B cell (primary cell): ENCODE data around the gene OSGEP. TPM values are rescaled to one million over a fixed set of nuclear protein-coding genes. Genes with fewer than 3 reads are reported as not detected.

Experiments
- ATAC-seq: fragments of 200-7000 bp; cut with Tn5 transposase; one replicate; pipeline ENCODE4 v1.10.0; 2021; ENCODE audit warnings: low read depth, mild to moderate bottlenecking, moderate number of reproducible peaks, moderate library complexity
- CTCF ChIA-PET: fragments of 350-600 bp; sonication (Branson Sonifier 250); formaldehyde crosslinking; loops from one replicate; lab custom pipeline; 2021; ENCODE audit warnings: antibody characterized with exemption, inconsistent platforms; lab: Charles Lee
- POLR2A ChIA-PET: fragments of 350-600 bp; sonication (Branson Sonifier 250); formaldehyde crosslinking; loops from one replicate; lab custom pipeline; 2021; ENCODE audit warnings: antibody characterized with exemption; lab: Charles Lee
- DNase-seq: peaks from one replicate; pipeline ENCODE4 v3.0.0; 2013
- H2AFZ ChIP-seq: 2 replicates; pipeline ENCODE4 v1.6.1; 2012; ENCODE audit warnings: mild to moderate bottlenecking, low read depth, low read length; ENCODE audit not compliant: insufficient read depth, poor library complexity, severe bottlenecking
- H3K27ac ChIP-seq, 2 donors: 1 replicate in 1 of 2; 2 replicates in 1 of 2; pipeline ENCODE4 v1.5.1; 2012 to 2013; ENCODE audit warnings: low read length in 2 of 2, mild to moderate bottlenecking in 2 of 2, moderate library complexity in 1 of 2
- H3K27me3 ChIP-seq, 4 experiments: fragments of 200-600 bp in 1 of 4; sonication (generic) in 1 of 4; replicated peaks in 1 of 4; 1 replicate in 2 of 4; 2 replicates in 2 of 4; pipeline versions ENCODE4 v1.6.1 to v1.7.0; 2013 to 2016; ENCODE audit warnings: low read length in 3 of 4, mild to moderate bottlenecking in 2 of 4, mixed read lengths in 1 of 4, moderate library complexity in 1 of 4; ENCODE audit not compliant: insufficient read depth in 4 of 4, control insufficient read depth in 3 of 4; ENCODE audit errors: control extremely low read depth in 1 of 4
- H3K36me3 ChIP-seq, 2 experiments: replicated peaks in 1 of 2; 1 replicate in 1 of 2; 2 replicates in 1 of 2; pipeline versions ENCODE4 v1.6.1 to v1.7.1; 2013; ENCODE audit warnings: low read length in 1 of 2; ENCODE audit not compliant: insufficient read depth in 2 of 2, control insufficient read depth in 1 of 2; ENCODE audit errors: control extremely low read depth in 1 of 2, extremely low read depth in 1 of 2
- H3K4me1 ChIP-seq, 2 donors: fragments of 200-600 bp in 1 of 2; sonication (generic) in 1 of 2; 1 replicate in 1 of 2; 2 replicates in 1 of 2; pipeline versions ENCODE4 v1.5.1 to v1.6.1; 2013 to 2017; ENCODE audit warnings: low read length in 2 of 2; ENCODE audit not compliant: control insufficient read depth in 2 of 2, insufficient read depth in 2 of 2
- H3K4me2 ChIP-seq: replicated peaks from 2 replicates; pipeline ENCODE3; 2012; ENCODE audit warnings: mild to moderate bottlenecking, low read depth, low read length; ENCODE audit not compliant: poor library complexity, severe bottlenecking
- H3K4me3 ChIP-seq, 5 experiments: fragments of 200-600 bp in 1 of 5; sonication (generic) in 1 of 5; 1 replicate in 3 of 5; 2 replicates in 2 of 5; pipeline versions ENCODE4 v1.5.1 to v1.7.0; 2011 to 2016; ENCODE audit warnings: low read length in 4 of 5, mild to moderate bottlenecking in 4 of 5, low read depth in 2 of 5, control low read depth in 1 of 5, moderate library complexity in 1 of 5; ENCODE audit not compliant: insufficient read depth in 1 of 5; ENCODE audit errors: control extremely low read depth in 1 of 5, extremely low read depth in 1 of 5
- H3K79me2 ChIP-seq: fragments of 200-600 bp; sonication (generic); one replicate; pipeline ENCODE4 v1.6.0; 2016; ENCODE audit warnings: low read length; ENCODE audit not compliant: control insufficient read depth, insufficient read depth
- H3K9ac ChIP-seq: fragments of 200-600 bp; sonication (generic); 2 replicates; pipeline ENCODE4 v1.6.1; 2017; ENCODE audit warnings: mild to moderate bottlenecking, low read length, moderate library complexity
- H3K9me3 ChIP-seq, 3 donors: one replicate each; pipeline versions ENCODE4 v1.6.1 to v1.7.1; 2013; ENCODE audit warnings: low read length in 2 of 3; ENCODE audit not compliant: control insufficient read depth in 2 of 3, insufficient read depth in 1 of 3; ENCODE audit errors: control extremely low read depth in 1 of 3
- H4K20me1 ChIP-seq: 2 replicates; pipeline ENCODE4 v1.6.0; 2012; ENCODE audit warnings: mild to moderate bottlenecking, low read length; ENCODE audit not compliant: insufficient read depth, control insufficient read depth, poor library complexity, severe bottlenecking
- H3K27ac Mint-ChIP-seq: one replicate; pipeline ENCODE4 v1.8.0; 2021; ENCODE audit warnings: mixed read lengths
- H3K27me3 Mint-ChIP-seq: one replicate; pipeline ENCODE4 v1.8.0; 2021; ENCODE audit warnings: mixed read lengths
- H3K4me1 Mint-ChIP-seq: one replicate; pipeline ENCODE4 v1.8.0; 2021; ENCODE audit warnings: mixed read lengths
- H3K4me3 Mint-ChIP-seq: one replicate; pipeline ENCODE4 v1.8.0; 2021; ENCODE audit warnings: mixed read lengths
- H3K9me3 Mint-ChIP-seq: one replicate; pipeline ENCODE4 v1.8.0; 2022; ENCODE audit warnings: mixed read lengths; ENCODE audit not compliant: insufficient read depth
- EZH2 ChIP-seq: IDR thresholded peaks from 2 replicates; pipeline ENCODE4 v1.6.1; 2012; ENCODE audit warnings: borderline replicate concordance, low read depth, mild to moderate bottlenecking, moderate library complexity, low read length; ENCODE audit not compliant: insufficient read depth, poor library complexity, severe bottlenecking
- WGBS: methylation state at CpG from one replicate; pipeline ENCODE4 v1.1.5; 2013; ENCODE audit warnings: missing lambda C conversion rate; ENCODE audit not compliant: insufficient coverage; 5-methylcytosine and 5-hydroxymethylcytosine counted together
- intact Hi-C: fragments of 100-400 bp; cut with micrococcal nuclease; formaldehyde crosslinking; loops from one replicate; pipeline ENCODE4 v1.10.0; 2022
- polyA minus RNA-seq: library from RNA; depleted of rRNA, polyadenylated mRNA; stranded (reverse); fragments of >200 nt; gene quantifications from 2 replicates; pipeline ENCODE4 v1.2.3, GENCODE V29; 2012
- polyA plus RNA-seq: library from polyadenylated mRNA; depleted of rRNA; stranded (reverse); fragments of >200 nt; gene quantifications from 2 replicates; pipeline ENCODE4 v1.2.3, GENCODE V29; 2012
- total RNA-seq, 2 donors: library from RNA; stranded (reverse); fragments of 120-200 nt in 1 of 2; gene quantifications; 1 replicate in 1 of 2; 2 replicates in 1 of 2; pipeline versions ENCODE4 v1.2.3 to v1.2.4, GENCODE V29; 2013 to 2022
- TF ChIP-seq, protein P1 (sequence below): fragments of 200-600 bp; IDR thresholded peaks from one replicate; pipeline ENCODE4 v1.8.0; 2022; ENCODE audit warnings: antibody characterized with exemption, mild to moderate bottlenecking

OSGEP gene
- total RNA-seq (115 and 117 TPM in 2 replicates), polyA plus RNA-seq (156 and 274 TPM in 2 replicates), polyA minus RNA-seq (42.3 and 53.8 TPM in 2 replicates)
- total RNA-seq (2013): 67.2 TPM

GRCh38 chr14:20454516-20455354 is at the start of gene OSGEP, which contains the start of gene APEX1:
Gene OSGEP, minus strand, starts transcription at chr14:20454812. Its CDS starts 129 bp downstream, at chr14:20454683.
Gene APEX1, plus strand, starts transcription at chr14:20455226. Its CDS starts 420 bp downstream, at chr14:20455646.
- Mint-ChIP-seq H3K27me3 (no peaks in the 10 kb centered on the region), H3K4me3 (peak within 1 kb of the TSS; percentile 17), H3K27ac (no peak within 1 kb of the TSS), H3K4me1 (peaks cover 23% of the 10 kb centered on the region), H3K9me3 (no peaks in the 10 kb centered on the region)
- H2AFZ ChIP-seq: peak within 1 kb of the TSS; percentile 85
- peak; percentile 91 for ATAC-seq
- peak within 1 kb of the TSS; percentile 87 to 97 for H3K27ac ChIP-seq
- CTCF ChIA-PET: interaction anchor here (1.1 to 4.6 kb wide), 4 partner anchors 15 to 158 kb away, joined by 3 to 59 read pairs (median 4); partner anchors contain the start of gene TEP1
- peaks cover 23% of the 10 kb centered on the region for H4K20me1 ChIP-seq
- H3K79me2 ChIP-seq: peaks cover 62% of the 10 kb centered on the region
- H3K4me1 ChIP-seq: peaks cover 21 to 54% of the 10 kb centered on the region in 2 donors
- no peaks in the 10 kb centered on the region for H3K9me3 ChIP-seq
- H3K27me3 ChIP-seq: no peaks in the 10 kb centered on the region
- 0% methylated on average over 56 of the region's 56 CpGs for WGBS
- peak within 1 kb of the TSS; percentile 89 for H3K4me2 ChIP-seq
- DNase-seq: peak; percentile 99
- POLR2A ChIA-PET: interaction anchor here (0.6 to 2.6 kb wide), 9 partner anchors 10 to 291 kb away, joined by 3 to 17 read pairs (median 4); partner anchors contain the start of genes EDDM3A, PNP and TEP1
- TF ChIP-seq, protein P1, sequence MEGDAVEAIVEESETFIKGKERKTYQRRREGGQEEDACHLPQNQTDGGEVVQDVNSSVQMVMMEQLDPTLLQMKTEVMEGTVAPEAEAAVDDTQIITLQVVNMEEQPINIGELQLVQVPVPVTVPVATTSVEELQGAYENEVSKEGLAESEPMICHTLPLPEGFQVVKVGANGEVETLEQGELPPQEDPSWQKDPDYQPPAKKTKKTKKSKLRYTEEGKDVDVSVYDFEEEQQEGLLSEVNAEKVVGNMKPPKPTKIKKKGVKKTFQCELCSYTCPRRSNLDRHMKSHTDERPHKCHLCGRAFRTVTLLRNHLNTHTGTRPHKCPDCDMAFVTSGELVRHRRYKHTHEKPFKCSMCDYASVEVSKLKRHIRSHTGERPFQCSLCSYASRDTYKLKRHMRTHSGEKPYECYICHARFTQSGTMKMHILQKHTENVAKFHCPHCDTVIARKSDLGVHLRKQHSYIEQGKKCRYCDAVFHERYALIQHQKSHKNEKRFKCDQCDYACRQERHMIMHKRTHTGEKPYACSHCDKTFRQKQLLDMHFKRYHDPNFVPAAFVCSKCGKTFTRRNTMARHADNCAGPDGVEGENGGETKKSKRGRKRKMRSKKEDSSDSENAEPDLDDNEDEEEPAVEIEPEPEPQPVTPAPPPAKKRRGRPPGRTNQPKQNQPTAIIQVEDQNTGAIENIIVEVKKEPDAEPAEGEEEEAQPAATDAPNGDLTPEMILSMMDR: no peak
- no peak for TF ChIP-seq EZH2
- peak within 1 kb of the TSS; percentile 82 for H3K9ac ChIP-seq
- H3K36me3 ChIP-seq: peaks cover 22 to 63% of the 10 kb centered on the region in 2 experiments
- intact Hi-C loops: loop anchor here (1.0 to 2.0 kb wide), 5 partner anchors 15 to 229 kb away; partner anchors contain the start of genes PARP2, PNP and TEP1
- peak within 1 kb of the TSS; percentile 70 to 95 (median 92) for H3K4me3 ChIP-seq
